Neural cell (in vitro differentiated cells): ENCODE results near the gene SETD5. TPM values are rescaled to one million over a fixed set of nuclear protein-coding genes. Genes with fewer than 3 reads are reported as not detected.

Source experiments
- H2AFZ ChIP-seq: fragments of 200-600, 300-800 bp; sonication (generic), shearing (Covaris generic); 2 replicates; pipeline ENCODE4 v1.6.0; 2014; ENCODE audit warnings: low read depth, mild to moderate bottlenecking, antibody characterized with exemption, low read length, moderate library complexity
- H3F3A ChIP-seq: fragments of 200-600 bp; shearing (Covaris generic); 2 replicates; pipeline ENCODE4 v1.6.1; 2016; ENCODE audit warnings: mild to moderate bottlenecking, moderate library complexity, mixed read lengths, antibody characterized with exemption, low read length; ENCODE audit not compliant: insufficient read depth, poor library complexity, severe bottlenecking
- H3K27ac ChIP-seq: fragments of 200-600, 300-800 bp; sonication (generic), shearing (Covaris generic); 2 replicates; pipeline ENCODE4 v1.5.1; 2014; ENCODE audit warnings: mild to moderate bottlenecking, low read length, moderate library complexity
- H3K27me3 ChIP-seq: fragments of 300-800, 200-600 bp; sonication (generic), shearing (Covaris generic); 2 replicates; pipeline ENCODE4 v1.6.0; 2014; ENCODE audit warnings: mild to moderate bottlenecking, low read depth, low read length, moderate library complexity; ENCODE audit not compliant: insufficient read depth
- H3K36me3 ChIP-seq: fragments of 300-800, 200-600 bp; sonication (generic), shearing (Covaris generic); 2 replicates; pipeline ENCODE4 v1.5.1; 2014; ENCODE audit warnings: mild to moderate bottlenecking, antibody characterized with exemption, low read length, moderate library complexity; ENCODE audit not compliant: insufficient read depth
- H3K4me2 ChIP-seq: fragments of 300-800, 200-600 bp; sonication (generic), shearing (Covaris generic); 2 replicates; pipeline ENCODE4 v1.6.0; 2014; ENCODE audit warnings: mild to moderate bottlenecking, low read length
- H3K4me3 ChIP-seq: fragments of 300-800, 200-600 bp; sonication (generic), shearing (Covaris generic); 2 replicates; pipeline ENCODE4 v1.5.1; 2014; ENCODE audit warnings: mild to moderate bottlenecking, low read length, moderate library complexity
- H3K79me2 ChIP-seq: fragments of 200-600 bp; shearing (Covaris generic); replicated peaks from 2 replicates; pipeline ENCODE4 v1.6.0; 2014; ENCODE audit warnings: mild to moderate bottlenecking, low read length, moderate library complexity; ENCODE audit not compliant: insufficient read depth
- H3K9ac ChIP-seq: fragments of 300-800, 200-600 bp; sonication (generic), shearing (Covaris generic); 2 replicates; pipeline ENCODE4 v1.6.1; 2016; ENCODE audit warnings: mild to moderate bottlenecking, low read length, mixed read lengths
- H3K9me2 ChIP-seq: fragments of 200-600 bp; shearing (Covaris generic); 2 replicates; pipeline ENCODE4 v1.6.1; 2016; ENCODE audit warnings: mild to moderate bottlenecking, low read length, mixed read lengths; ENCODE audit not compliant: insufficient read depth
- H3K9me3 ChIP-seq: fragments of 200-600, 300-800 bp; sonication (generic), shearing (Covaris generic); 2 replicates; pipeline ENCODE4 v1.6.1; 2016; ENCODE audit warnings: mild to moderate bottlenecking, mixed run types, low read length, moderate library complexity, mixed read lengths
- H4K20me1 ChIP-seq: fragments of 200-600 bp; shearing (Covaris generic); 2 replicates; pipeline ENCODE4 v1.6.1; 2016; ENCODE audit warnings: mild to moderate bottlenecking, mixed run types; ENCODE audit not compliant: insufficient read depth
- EP300 ChIP-seq: fragments of 450-650 bp; conservative IDR thresholded peaks from 2 replicates; pipeline ENCODE4 v1.6.1; 2014; ENCODE audit warnings: antibody characterized with exemption, mild to moderate bottlenecking, moderate library complexity; ENCODE audit not compliant: poor library complexity, severe bottlenecking
- EZH2 ChIP-seq: fragments of 200-600, 300-800 bp; shearing (Covaris generic), sonication (generic); IDR thresholded peaks from 2 replicates; pipeline ENCODE4 v1.6.1; 2014; ENCODE audit warnings: antibody characterized with exemption, low read length, borderline replicate concordance, mild to moderate bottlenecking; ENCODE audit not compliant: insufficient read depth, poor library complexity, severe bottlenecking
- MXI1 ChIP-seq: fragments of 450-650 bp; conservative IDR thresholded peaks from 2 replicates; pipeline ENCODE4 v1.6.1; 2014; ENCODE audit warnings: antibody characterized with exemption, mild to moderate bottlenecking; ENCODE audit not compliant: poor library complexity, severe bottlenecking
- POLR2AphosphoS5 ChIP-seq: IDR thresholded peaks from 2 replicates; pipeline ENCODE4 v1.6.1; 2012
- RAD21 ChIP-seq: fragments of 450-650 bp; conservative IDR thresholded peaks from 2 replicates; pipeline ENCODE4 v1.6.1; 2014; ENCODE audit warnings: antibody characterized with exemption, mild to moderate bottlenecking, moderate library complexity
- SMC3 ChIP-seq: fragments of 450-650 bp; conservative IDR thresholded peaks from 2 replicates; pipeline ENCODE4 v1.6.1; 2014; ENCODE audit warnings: antibody characterized with exemption, mild to moderate bottlenecking, moderate library complexity; ENCODE audit not compliant: poor library complexity
- TAF1 ChIP-seq: IDR thresholded peaks from 2 replicates; pipeline ENCODE4 v1.6.1; 2012; ENCODE audit warnings: low read depth
- polyA plus RNA-seq: library from polyadenylated mRNA; depleted of rRNA; stranded (reverse); fragments of >200 nt; gene quantifications from 2 replicates; pipeline ENCODE4 v1.2.3, GENCODE V29; 2014
- TF ChIP-seq, protein P1 (sequence below): fragments of 450-650 bp; IDR thresholded peaks from 2 replicates; pipeline ENCODE4 v1.5.1; 2014; ENCODE audit warnings: antibody characterized with exemption, mild to moderate bottlenecking, moderate library complexity; ENCODE audit not compliant: poor library complexity, severe bottlenecking
- TF ChIP-seq, protein P2 (sequence below): IDR thresholded peaks from 2 replicates; pipeline ENCODE4 v1.6.1; 2012; ENCODE audit warnings: borderline replicate concordance

SETD5 gene
- polyA plus RNA-seq, 1 donor from 2014 or later = 38.0 TPM

DNA sequence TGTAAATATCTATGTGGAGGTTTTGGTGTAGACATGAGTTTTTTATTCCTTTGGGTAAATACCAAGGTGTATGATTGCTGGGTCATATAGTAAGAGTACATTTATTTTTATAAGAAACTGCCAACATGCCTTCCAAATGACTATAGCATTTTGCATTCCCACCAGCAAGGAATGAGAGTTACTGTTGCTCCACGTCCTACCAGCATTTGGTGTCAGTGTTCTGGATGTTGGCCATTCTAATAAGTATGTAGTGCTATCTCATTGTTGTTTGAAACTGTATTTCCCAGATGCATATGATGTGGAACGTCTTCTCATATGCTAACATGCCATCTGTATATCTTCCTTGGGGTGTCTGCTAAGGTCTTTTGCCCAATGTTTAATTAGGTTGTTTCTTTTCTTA is 117.5 kb downstream of the SETD5 start:
- no peaks in the 10 kb centered on the region for H3K9me2 ChIP-seq
- no peak overlapping the region for H3K4me2 ChIP-seq
- no peak overlapping the region for H2AFZ ChIP-seq
- H3K9ac ChIP-seq = no peak overlapping the region
- TF ChIP-seq, protein P1, sequence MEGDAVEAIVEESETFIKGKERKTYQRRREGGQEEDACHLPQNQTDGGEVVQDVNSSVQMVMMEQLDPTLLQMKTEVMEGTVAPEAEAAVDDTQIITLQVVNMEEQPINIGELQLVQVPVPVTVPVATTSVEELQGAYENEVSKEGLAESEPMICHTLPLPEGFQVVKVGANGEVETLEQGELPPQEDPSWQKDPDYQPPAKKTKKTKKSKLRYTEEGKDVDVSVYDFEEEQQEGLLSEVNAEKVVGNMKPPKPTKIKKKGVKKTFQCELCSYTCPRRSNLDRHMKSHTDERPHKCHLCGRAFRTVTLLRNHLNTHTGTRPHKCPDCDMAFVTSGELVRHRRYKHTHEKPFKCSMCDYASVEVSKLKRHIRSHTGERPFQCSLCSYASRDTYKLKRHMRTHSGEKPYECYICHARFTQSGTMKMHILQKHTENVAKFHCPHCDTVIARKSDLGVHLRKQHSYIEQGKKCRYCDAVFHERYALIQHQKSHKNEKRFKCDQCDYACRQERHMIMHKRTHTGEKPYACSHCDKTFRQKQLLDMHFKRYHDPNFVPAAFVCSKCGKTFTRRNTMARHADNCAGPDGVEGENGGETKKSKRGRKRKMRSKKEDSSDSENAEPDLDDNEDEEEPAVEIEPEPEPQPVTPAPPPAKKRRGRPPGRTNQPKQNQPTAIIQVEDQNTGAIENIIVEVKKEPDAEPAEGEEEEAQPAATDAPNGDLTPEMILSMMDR = no peak
- TF ChIP-seq RAD21 (no peak), EP300 (no peak), EZH2 (no peak), MXI1 (no peak), POLR2AphosphoS5 (no peak), TAF1 (no peak), SMC3 (no peak)
- TF ChIP-seq, protein P2, sequence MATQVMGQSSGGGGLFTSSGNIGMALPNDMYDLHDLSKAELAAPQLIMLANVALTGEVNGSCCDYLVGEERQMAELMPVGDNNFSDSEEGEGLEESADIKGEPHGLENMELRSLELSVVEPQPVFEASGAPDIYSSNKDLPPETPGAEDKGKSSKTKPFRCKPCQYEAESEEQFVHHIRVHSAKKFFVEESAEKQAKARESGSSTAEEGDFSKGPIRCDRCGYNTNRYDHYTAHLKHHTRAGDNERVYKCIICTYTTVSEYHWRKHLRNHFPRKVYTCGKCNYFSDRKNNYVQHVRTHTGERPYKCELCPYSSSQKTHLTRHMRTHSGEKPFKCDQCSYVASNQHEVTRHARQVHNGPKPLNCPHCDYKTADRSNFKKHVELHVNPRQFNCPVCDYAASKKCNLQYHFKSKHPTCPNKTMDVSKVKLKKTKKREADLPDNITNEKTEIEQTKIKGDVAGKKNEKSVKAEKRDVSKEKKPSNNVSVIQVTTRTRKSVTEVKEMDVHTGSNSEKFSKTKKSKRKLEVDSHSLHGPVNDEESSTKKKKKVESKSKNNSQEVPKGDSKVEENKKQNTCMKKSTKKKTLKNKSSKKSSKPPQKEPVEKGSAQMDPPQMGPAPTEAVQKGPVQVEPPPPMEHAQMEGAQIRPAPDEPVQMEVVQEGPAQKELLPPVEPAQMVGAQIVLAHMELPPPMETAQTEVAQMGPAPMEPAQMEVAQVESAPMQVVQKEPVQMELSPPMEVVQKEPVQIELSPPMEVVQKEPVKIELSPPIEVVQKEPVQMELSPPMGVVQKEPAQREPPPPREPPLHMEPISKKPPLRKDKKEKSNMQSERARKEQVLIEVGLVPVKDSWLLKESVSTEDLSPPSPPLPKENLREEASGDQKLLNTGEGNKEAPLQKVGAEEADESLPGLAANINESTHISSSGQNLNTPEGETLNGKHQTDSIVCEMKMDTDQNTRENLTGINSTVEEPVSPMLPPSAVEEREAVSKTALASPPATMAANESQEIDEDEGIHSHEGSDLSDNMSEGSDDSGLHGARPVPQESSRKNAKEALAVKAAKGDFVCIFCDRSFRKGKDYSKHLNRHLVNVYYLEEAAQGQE = no peak
- no peaks in the 10 kb centered on the region for H3F3A ChIP-seq
- H4K20me1 ChIP-seq = no peaks in the 10 kb centered on the region
- no peak overlapping the region for H3K27ac ChIP-seq
- H3K27me3 ChIP-seq = no peaks in the 10 kb centered on the region
- H3K79me2 ChIP-seq = no peaks in the 10 kb centered on the region
- no peaks in the 10 kb centered on the region for H3K36me3 ChIP-seq
- no peak overlapping the region for H3K4me3 ChIP-seq
- no peaks in the 10 kb centered on the region for H3K9me3 ChIP-seq

DNA sequence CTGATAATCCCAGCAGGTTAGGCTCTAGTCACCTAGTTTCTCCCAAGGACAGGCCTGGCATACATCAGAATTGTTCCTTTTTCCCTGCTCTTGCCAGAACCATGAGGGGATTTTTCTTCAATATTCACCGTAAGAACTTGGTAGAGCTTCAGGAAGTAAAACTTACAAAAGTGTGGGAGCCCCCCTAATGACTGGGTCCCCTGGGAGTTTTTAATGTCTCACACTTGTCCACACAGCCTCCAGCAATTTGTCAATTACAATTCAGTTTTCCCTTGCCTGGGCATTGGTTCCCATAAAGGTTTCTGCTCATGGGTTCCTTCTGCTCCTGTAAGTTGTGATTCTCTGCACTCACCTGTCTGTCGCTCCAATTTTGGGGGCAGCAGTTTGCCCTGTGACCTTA is 127.7 kb downstream of the SETD5 start:
- Histone ChIP-seq H3K27ac (no peak overlapping the region), H3K9ac (no peak overlapping the region), H3K9me3 (no peaks in the 10 kb centered on the region), H3K36me3 (no peaks in the 10 kb centered on the region), H3K4me2 (no peak overlapping the region), H3K4me3 (no peak overlapping the region), H3F3A (no peaks in the 10 kb centered on the region), H4K20me1 (no peaks in the 10 kb centered on the region), H3K27me3 (no peaks in the 10 kb centered on the region), H2AFZ (no peak overlapping the region), H3K79me2 (no peaks in the 10 kb centered on the region), H3K9me2 (no peaks in the 10 kb centered on the region)
- TF ChIP-seq POLR2AphosphoS5 (no peak), TAF1 (no peak), EP300 (no peak), SMC3 (no peak), EZH2 (no peak), RAD21 (no peak), MXI1 (no peak)
- TF ChIP-seq, protein P2 = no peak
- TF ChIP-seq, protein P1 = no peak
